OCI-LY3 (cell line): ENCODE measurements around the gene ZBTB24.

Experiments
- EZH2phosphoT487 ChIP-seq: fragments of 200-600 bp; shearing (Covaris generic); IDR thresholded peaks from 2 replicates; pipeline ENCODE4 v1.6.1; 2018; ENCODE audit warnings: antibody characterized with exemption, mixed run types, low read depth
- TF ChIP-seq, protein P1 (sequence below): fragments of 200-600, 300-600 bp; sonication (generic); IDR thresholded peaks from 2 replicates; pipeline ENCODE4 v1.5.1; 2014; ENCODE audit warnings: antibody characterized with exemption, low read length, low read depth

DNA sequence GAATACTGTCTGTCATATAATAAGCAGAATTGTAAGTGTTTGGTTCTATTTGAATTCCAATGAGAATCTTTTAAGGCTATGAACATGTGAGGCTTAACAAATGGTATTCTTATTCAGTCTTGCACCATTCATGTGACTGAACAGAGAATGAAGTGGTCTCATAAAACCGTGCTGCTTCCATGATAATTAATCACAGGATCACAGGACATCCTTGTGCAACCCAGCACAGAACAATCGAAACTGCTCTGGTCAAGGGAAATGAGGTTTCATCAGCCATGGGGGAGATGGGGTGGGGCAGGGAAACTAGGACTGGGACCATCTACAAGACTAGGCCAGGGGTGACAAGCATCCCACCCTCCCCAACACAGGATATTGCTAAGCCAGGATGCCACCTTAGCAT is 48.6 kb downstream of the ZBTB24 start:
- TF ChIP-seq, protein P1, sequence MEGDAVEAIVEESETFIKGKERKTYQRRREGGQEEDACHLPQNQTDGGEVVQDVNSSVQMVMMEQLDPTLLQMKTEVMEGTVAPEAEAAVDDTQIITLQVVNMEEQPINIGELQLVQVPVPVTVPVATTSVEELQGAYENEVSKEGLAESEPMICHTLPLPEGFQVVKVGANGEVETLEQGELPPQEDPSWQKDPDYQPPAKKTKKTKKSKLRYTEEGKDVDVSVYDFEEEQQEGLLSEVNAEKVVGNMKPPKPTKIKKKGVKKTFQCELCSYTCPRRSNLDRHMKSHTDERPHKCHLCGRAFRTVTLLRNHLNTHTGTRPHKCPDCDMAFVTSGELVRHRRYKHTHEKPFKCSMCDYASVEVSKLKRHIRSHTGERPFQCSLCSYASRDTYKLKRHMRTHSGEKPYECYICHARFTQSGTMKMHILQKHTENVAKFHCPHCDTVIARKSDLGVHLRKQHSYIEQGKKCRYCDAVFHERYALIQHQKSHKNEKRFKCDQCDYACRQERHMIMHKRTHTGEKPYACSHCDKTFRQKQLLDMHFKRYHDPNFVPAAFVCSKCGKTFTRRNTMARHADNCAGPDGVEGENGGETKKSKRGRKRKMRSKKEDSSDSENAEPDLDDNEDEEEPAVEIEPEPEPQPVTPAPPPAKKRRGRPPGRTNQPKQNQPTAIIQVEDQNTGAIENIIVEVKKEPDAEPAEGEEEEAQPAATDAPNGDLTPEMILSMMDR, result no peak
- TF ChIP-seq EZH2phosphoT487, result no peak
